AG04450 (cell line): Measurements from ENCODE around the gene PAGR1. TPM values are rescaled to one million over a fixed set of nuclear protein-coding genes. Genes with fewer than 3 reads are reported as not detected.
"Not testable (repeated sequence)": the region's sequence is repeated elsewhere in the genome, so short reads cannot be mapped to it uniquely, and the experiment has no call there.

Experiments
- CTCF ChIA-PET: fragments of 300-600, 350-600 bp; formaldehyde crosslinking; extraction: SDS; loops from one replicate; lab custom pipeline; 2022; ENCODE audit warnings: antibody characterized with exemption, inconsistent platforms; lab: Charles Lee
- POLR2A ChIA-PET: fragments of 350-600 bp; formaldehyde crosslinking; extraction: SDS; loops from one replicate; lab custom pipeline; 2021; ENCODE audit warnings: antibody characterized with exemption, inconsistent platforms; lab: Yijun Ruan, JAX
- DNase-seq: peaks from one replicate; pipeline ENCODE4 v3.0.0-alpha.2; 2011; ENCODE audit warnings: low read depth, low spot score
- H3K27ac ChIP-seq: one replicate; pipeline ENCODE4 v1.5.1; 2012; ENCODE audit warnings: low read depth, low read length, control low read depth
- H3K27me3 ChIP-seq: one replicate; pipeline ENCODE4 v1.6.0; 2012; ENCODE audit warnings: low read length; ENCODE audit not compliant: control insufficient read depth, insufficient read depth
- H3K4me3 ChIP-seq: 2 replicates; pipeline ENCODE4 v1.5.1; 2011; ENCODE audit warnings: mild to moderate bottlenecking, low read depth, low read length, control low read depth
- H3K9me3 ChIP-seq: 2 replicates; pipeline ENCODE4 v1.5.1; 2012; ENCODE audit warnings: low read length; ENCODE audit not compliant: control insufficient read depth, insufficient read depth
- polyA plus RNA-seq: library from polyadenylated mRNA; depleted of rRNA; stranded (reverse); fragments of >200 nt; gene quantifications from 2 replicates; pipeline ENCODE4 v1.2.3, GENCODE V29; 2011
- TF ChIP-seq, protein P1 (sequence below): IDR thresholded peaks from 2 replicates; pipeline ENCODE4 v1.5.1; 2011; ENCODE audit warnings: low read depth, low read length, control low read depth, inconsistent platforms

The PAGR1 gene
- polyA plus RNA-seq, 1 experiment = 14.5 TPM

DNA sequence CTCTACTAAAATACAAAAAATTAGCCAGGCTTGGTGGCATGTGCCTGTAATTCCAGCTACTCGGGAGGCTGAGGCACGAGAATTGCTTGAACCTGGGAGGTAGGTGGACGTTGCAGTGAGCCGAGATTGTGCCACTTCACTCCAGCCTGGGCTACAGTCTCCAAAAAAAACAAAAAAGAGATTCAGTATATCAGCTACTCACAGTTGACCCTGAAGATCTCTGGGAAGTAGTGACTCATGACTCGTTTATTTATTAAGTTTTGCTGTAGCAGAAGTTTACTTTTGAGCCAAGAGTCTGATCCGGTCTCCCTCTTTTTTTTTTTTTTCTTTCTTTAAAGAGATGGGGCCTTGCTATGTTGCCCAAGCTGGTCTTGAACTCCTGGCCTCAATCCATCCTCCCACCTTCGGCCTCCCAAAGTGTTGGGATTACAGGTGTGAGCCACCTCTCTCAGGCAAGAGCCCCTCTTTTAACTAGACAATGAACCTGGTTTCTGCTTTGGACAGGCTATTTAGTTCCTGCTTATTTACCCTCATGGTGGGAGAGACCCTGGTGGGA lies 8.7 kb downstream of the PAGR1 start:
- TF ChIP-seq, protein P1, sequence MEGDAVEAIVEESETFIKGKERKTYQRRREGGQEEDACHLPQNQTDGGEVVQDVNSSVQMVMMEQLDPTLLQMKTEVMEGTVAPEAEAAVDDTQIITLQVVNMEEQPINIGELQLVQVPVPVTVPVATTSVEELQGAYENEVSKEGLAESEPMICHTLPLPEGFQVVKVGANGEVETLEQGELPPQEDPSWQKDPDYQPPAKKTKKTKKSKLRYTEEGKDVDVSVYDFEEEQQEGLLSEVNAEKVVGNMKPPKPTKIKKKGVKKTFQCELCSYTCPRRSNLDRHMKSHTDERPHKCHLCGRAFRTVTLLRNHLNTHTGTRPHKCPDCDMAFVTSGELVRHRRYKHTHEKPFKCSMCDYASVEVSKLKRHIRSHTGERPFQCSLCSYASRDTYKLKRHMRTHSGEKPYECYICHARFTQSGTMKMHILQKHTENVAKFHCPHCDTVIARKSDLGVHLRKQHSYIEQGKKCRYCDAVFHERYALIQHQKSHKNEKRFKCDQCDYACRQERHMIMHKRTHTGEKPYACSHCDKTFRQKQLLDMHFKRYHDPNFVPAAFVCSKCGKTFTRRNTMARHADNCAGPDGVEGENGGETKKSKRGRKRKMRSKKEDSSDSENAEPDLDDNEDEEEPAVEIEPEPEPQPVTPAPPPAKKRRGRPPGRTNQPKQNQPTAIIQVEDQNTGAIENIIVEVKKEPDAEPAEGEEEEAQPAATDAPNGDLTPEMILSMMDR = no peak
- H3K9me3 ChIP-seq = no peaks in the 10 kb centered on the region
- no peaks in the 10 kb centered on the region for H3K27me3 ChIP-seq
- H3K4me3 ChIP-seq = peak overlapping the region; percentile 42
- ChIA-PET POLR2A (interaction anchor here (0.6 to 2.1 kb wide), 6 partner anchors 9 to 101 kb away, joined by 3 to 11 read pairs (median 5); partner anchors contain the start of genes KCTD13 and PAGR1), CTCF (interaction anchor here (1.1 to 5.0 kb wide), 2 partner anchors 9 to 24 kb away, joined by 5 to 39 read pairs; partner anchors contain the start of gene PAGR1)
- H3K27ac ChIP-seq = peak overlapping the region; percentile 99
- DNase-seq = peak; percentile 65

DNA sequence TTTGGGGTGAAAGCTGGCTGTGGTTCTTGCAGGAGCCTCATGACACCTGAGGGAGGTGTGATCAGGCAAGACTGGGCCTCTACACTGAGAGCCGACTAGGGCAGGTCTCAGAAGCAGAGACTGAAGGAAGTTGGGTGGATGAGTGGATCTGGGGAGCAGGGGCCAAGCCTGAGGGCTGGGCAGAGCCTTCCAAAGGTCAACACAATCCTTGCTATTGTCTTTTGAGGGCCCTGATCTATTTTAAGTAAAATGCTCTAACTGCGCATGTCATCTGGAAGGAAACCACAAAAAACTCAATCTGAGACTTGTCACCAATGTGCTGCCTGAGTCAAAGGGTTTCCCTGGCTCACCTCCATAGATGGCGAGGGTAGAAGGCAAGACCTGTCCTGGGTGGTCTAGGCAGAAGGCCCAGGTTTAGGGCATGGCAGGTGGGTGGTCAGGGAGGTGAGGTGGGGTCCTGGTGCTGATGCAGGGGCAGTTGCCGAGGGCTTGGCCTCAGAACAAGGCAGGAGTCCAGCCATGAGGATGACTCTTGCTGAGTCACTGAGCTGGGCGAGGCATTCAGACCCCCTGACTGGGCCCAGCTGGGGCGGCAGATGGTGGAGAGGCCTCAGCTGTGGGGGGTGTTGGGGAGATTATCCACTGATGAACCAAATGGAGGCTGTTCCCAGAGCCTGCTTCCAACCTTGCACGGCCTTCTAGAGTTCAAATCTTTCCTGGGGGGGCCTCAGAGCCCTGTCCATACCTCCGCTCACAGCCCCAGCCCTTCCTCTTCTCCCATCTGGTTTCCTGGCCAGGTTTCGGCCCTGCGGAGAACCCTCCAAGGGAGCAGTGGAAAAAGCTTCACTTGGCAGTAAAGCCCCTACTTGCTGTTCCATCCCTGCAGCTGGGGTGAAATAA lies 9.4 kb downstream of the PAGR1 start:
- no peaks in the 10 kb centered on the region for H3K27me3 ChIP-seq
- H3K27ac ChIP-seq = peak overlapping the region; percentile 99
- peak overlapping the region; percentile 49 for H3K4me3 ChIP-seq
- ChIA-PET POLR2A (interaction anchor here (0.6 to 2.1 kb wide), 10 partner anchors 9 to 617 kb away, joined by 3 to 7 read pairs (median 3); partner anchors contain the start of genes ALDOA, PAGR1 and PRRT2), CTCF (interaction anchor here (1.1 to 5.0 kb wide), 3 partner anchors 9 to 23 kb away, joined by 5 to 39 read pairs (median 8); partner anchors contain the start of gene PAGR1)
- TF ChIP-seq, protein P1 = no peak
- H3K9me3 ChIP-seq = no peaks in the 10 kb centered on the region
- peak; percentile 80 for DNase-seq

DNA sequence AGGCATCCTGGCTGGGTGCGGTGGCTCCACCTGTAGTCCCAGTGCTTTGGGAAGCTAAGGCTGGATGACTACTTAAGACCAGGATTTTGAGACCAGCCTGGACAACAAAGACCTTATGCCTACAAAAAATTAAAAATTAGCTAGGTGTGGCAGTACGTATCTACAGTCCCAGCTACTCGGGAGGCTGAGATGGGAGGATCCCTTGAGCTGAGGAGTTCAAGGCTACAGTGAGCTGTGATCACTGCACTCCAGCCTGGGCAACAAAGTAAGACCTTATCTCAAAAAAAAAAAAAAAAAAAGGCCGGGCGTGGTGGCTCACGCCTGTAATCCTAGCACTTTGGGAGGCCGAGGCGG lies 10.4 kb downstream of the PAGR1 start:
- H3K4me3 ChIP-seq = no peak overlapping the region
- H3K9me3 ChIP-seq = no peaks in the 10 kb centered on the region
- H3K27ac ChIP-seq = peak overlapping the region; percentile 99
- no peaks in the 10 kb centered on the region for H3K27me3 ChIP-seq
- TF ChIP-seq, protein P1 = no peak
- ChIA-PET CTCF (interaction anchor here (1.7 to 5.0 kb wide), 2 partner anchors 10 to 22 kb away, joined by 8 to 39 read pairs; partner anchors contain the start of gene PAGR1), POLR2A (interaction anchor here (0.7 to 0.8 kb wide), 4 partner anchors 15 to 671 kb away, joined by 3 to 8 read pairs (median 6); partner anchors contain the start of gene ALDOA)
- no peak for DNase-seq

DNA sequence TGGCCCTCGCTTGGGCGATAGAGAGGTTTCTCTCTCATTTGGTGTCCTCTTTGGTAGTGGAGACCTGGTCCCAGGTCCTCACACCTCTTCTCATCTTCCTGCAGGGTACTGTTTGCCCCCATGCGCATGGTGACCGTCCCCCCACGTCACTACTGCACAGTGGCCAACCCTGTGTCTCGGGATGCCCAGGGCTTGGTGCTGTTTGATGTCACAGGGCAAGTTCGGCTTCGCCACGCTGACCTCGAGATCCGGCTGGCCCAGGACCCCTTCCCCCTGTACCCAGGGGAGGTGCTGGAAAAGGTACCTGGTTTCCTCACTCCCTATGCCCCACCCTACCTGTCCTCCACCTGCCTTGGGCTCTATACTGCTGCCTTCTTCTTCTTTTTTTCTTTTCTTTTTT lies 14.8 kb downstream of the PAGR1 start:
- ChIA-PET CTCF (no interaction called here), POLR2A (no interaction called here)
- no peaks in the 10 kb centered on the region for H3K27me3 ChIP-seq
- no peak for DNase-seq
- H3K4me3 ChIP-seq = no peak overlapping the region
- H3K9me3 ChIP-seq = no peaks in the 10 kb centered on the region
- TF ChIP-seq, protein P1 = no peak
- H3K27ac ChIP-seq = no peak overlapping the region

DNA sequence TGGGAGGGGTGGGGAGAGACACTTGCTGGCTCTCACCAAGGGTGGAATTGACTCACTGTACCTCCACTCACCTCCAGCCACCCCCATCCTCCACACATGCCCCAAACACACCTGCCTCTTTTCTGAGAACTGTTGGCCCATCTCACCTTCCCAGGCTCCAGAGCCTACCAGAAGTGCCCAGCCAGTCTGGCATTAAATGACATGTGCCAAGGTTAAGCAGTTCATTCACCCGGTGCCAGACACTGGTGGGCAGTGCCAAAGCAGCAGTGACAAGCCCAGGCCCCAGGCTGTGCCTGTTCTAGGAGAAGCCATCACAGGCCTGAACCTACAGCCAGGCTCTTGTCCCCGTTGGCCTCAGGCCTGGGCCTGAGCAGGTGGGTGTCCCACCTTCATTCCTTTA lies 15.5 kb downstream of the PAGR1 start:
- POLR2A ChIA-PET = no interaction called here
- Histone ChIP-seq H3K4me3 (no peak overlapping the region), H3K27me3 (no peaks in the 10 kb centered on the region), H3K27ac (no peak overlapping the region), H3K9me3 (no peaks in the 10 kb centered on the region)
- CTCF ChIA-PET = no interaction called here
- no peak for DNase-seq
- TF ChIP-seq, protein P1 = no peak

DNA sequence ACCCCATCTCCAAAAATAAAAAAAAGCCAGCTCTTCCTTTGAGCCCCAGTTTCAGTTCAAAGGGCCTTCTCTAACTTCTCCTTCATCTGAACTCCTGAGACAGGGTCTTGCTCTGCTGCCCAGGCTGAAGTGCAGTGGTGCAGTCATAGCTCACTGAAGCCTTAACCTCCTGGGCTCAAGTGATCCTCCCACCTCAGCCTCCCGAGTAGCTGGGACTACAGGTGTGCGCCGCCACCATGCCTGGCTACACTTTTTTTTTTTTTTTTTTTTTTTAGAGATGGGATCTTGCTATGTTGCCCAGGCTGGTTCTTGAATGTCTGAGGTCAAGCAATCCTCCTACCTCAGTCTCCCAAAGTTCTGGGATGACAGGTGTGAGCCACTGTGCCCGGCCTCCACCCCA lies 17.3 kb downstream of the PAGR1 start:
- ChIA-PET POLR2A (interaction anchor here (1.0 kb wide), 1 partner anchor 15 kb away, joined by 3 read pairs; no protein-coding TSS in a partner anchor), CTCF (interaction anchor here (1.6 kb wide), 1 partner anchor 15 kb away, joined by 6 read pairs; no protein-coding TSS in a partner anchor)
- H3K9me3 ChIP-seq, H3K27ac ChIP-seq, H3K4me3 ChIP-seq, H3K27me3 ChIP-seq, DNase-seq: not testable (repeated sequence)
